Chondrocyte (in vitro differentiated cells): ENCODE measurements around the gene SPG7. TPM values are rescaled to one million over a fixed set of nuclear protein-coding genes. Genes with fewer than 3 reads are reported as not detected.

Source experiments
- DNase-seq: peaks from one replicate; pipeline ENCODE4 v3.0.0; 2021; ENCODE audit warnings: mixed read lengths, low spot score
- H3K27ac Mint-ChIP-seq: one replicate; pipeline ENCODE4 v1.8.0; 2021; ENCODE audit warnings: mild to moderate bottlenecking, moderate library complexity, mixed read lengths; ENCODE audit not compliant: unreplicated experiment
- H3K27me3 Mint-ChIP-seq: 2 replicates; pipeline ENCODE4 v1.8.0; 2021; ENCODE audit warnings: low read depth, mixed read lengths
- H3K36me3 Mint-ChIP-seq: 2 replicates; pipeline ENCODE4 v1.8.0; 2021; ENCODE audit warnings: low read depth, mixed read lengths
- H3K4me1 Mint-ChIP-seq: 2 replicates; pipeline ENCODE4 v1.8.0; 2021; ENCODE audit warnings: low read depth, mild to moderate bottlenecking, mixed read lengths
- H3K4me3 Mint-ChIP-seq: one replicate; pipeline ENCODE4 v1.8.0; 2021; ENCODE audit warnings: mild to moderate bottlenecking, moderate library complexity, mixed read lengths; ENCODE audit not compliant: unreplicated experiment
- H3K9me3 Mint-ChIP-seq: 2 replicates; pipeline ENCODE4 v1.8.0; 2021; ENCODE audit warnings: low read depth, mixed read lengths
- CTCF ChIP-seq: fragments of 200-600 bp; sonication (generic); IDR thresholded peaks from 2 replicates; pipeline ENCODE4 v1.5.0; 2021; ENCODE audit warnings: antibody characterized with exemption, mild to moderate bottlenecking, moderate library complexity
- total RNA-seq: library from RNA; stranded (reverse); gene quantifications from 3 replicates; pipeline ENCODE4 v1.2.1, GENCODE V29; 2021

The SPG7 gene
- total RNA-seq, 1 donor from 2014 or later, result 87.6 TPM

GRCh38 chr16:89564476-89565255 is 56.5 kb downstream of the SPG7 start:
- Mint-ChIP-seq H3K27me3 (no peaks in the 10 kb centered on the region), H3K4me3 (no peak overlapping the region), H3K27ac (peak overlapping the region; percentile 83), H3K4me1 (peaks cover 54% of the 10 kb centered on the region), H3K36me3 (peaks cover 32% of the 10 kb centered on the region), H3K9me3 (no peaks in the 10 kb centered on the region)
- TF ChIP-seq CTCF, result no peak
- DNase-seq, result no peak

- H3K9me3 Mint-ChIP-seq, result no peaks in the 10 kb centered on the region
- peaks cover 32% of the 10 kb centered on the region for H3K36me3 Mint-ChIP-seq
- no peak for TF ChIP-seq CTCF
- H3K27ac Mint-ChIP-seq, result peak overlapping the region; percentile 83
- H3K4me3 Mint-ChIP-seq, result peak overlapping the region; percentile 46
- no peak for DNase-seq
- peaks cover 51% of the 10 kb centered on the region for H3K4me1 Mint-ChIP-seq
- no peaks in the 10 kb centered on the region for H3K27me3 Mint-ChIP-seq
Observed at GRCh38 chr16:89565256-89565505, 57.0 kb downstream of the SPG7 start.

GRCh38 chr16:89565506-89566372 is 57.5 kb downstream of the SPG7 start:
- no peak for DNase-seq
- H3K9me3 Mint-ChIP-seq, result no peaks in the 10 kb centered on the region
- H3K36me3 Mint-ChIP-seq, result peaks cover 32% of the 10 kb centered on the region
- H3K27ac Mint-ChIP-seq, result peak overlapping the region; percentile 83
- no peaks in the 10 kb centered on the region for H3K27me3 Mint-ChIP-seq
- peak; percentile 83 for TF ChIP-seq CTCF
- H3K4me1 Mint-ChIP-seq, result peaks cover 51% of the 10 kb centered on the region
- peak overlapping the region; percentile 46 for H3K4me3 Mint-ChIP-seq

- TF ChIP-seq CTCF, result no peak
- H3K36me3 Mint-ChIP-seq, result peaks cover 15% of the 10 kb centered on the region
- no peaks in the 10 kb centered on the region for H3K27me3 Mint-ChIP-seq
- H3K4me3 Mint-ChIP-seq, result no peak overlapping the region
- no peaks in the 10 kb centered on the region for H3K9me3 Mint-ChIP-seq
- peaks cover 38% of the 10 kb centered on the region for H3K4me1 Mint-ChIP-seq
- H3K27ac Mint-ChIP-seq, result no peak overlapping the region
- DNase-seq, result no peak
Observed at GRCh38 chr16:89567656-89568594, 59.7 kb downstream of the SPG7 start.
